IPS DF 6.9 (cell line): ENCODE results near the gene RABL6.

ENCODE experiments used
- DNase-seq: peaks from one replicate; pipeline ENCODE4 v3.0.0-alpha.2; 2013; ENCODE audit warnings: low read depth, low spot score
- H3K27ac ChIP-seq: one replicate; pipeline ENCODE4 v1.5.1; 2013; ENCODE audit warnings: low read length, control low read depth
- H3K27me3 ChIP-seq: 2 replicates; pipeline ENCODE4 v1.6.1; 2013; ENCODE audit warnings: mild to moderate bottlenecking, low read length; ENCODE audit not compliant: control insufficient read depth, insufficient read depth
- H3K36me3 ChIP-seq: 2 replicates; pipeline ENCODE4 v1.6.1; 2013; ENCODE audit warnings: low read length; ENCODE audit not compliant: control insufficient read depth, insufficient read depth
- H3K4me1 ChIP-seq: 2 replicates; pipeline ENCODE4 v1.6.1; 2013; ENCODE audit warnings: low read length; ENCODE audit not compliant: control insufficient read depth, insufficient read depth
- H3K4me3 ChIP-seq: 2 replicates; pipeline ENCODE4 v1.5.1; 2013; ENCODE audit warnings: mild to moderate bottlenecking, low read length
- H3K9me3 ChIP-seq: 2 replicates; pipeline ENCODE4 v1.6.1; 2013; ENCODE audit warnings: low read length, inconsistent platforms; ENCODE audit not compliant: control insufficient read depth, insufficient read depth
- WGBS: extraction: QIAGEN DNeasy Blood & Tissue Kit; methylation state at CpG from one replicate; pipeline ENCODE4 v1.1.7; 2013; ENCODE audit warnings: mixed read lengths, missing lambda C conversion rate; ENCODE audit not compliant: insufficient read length, insufficient coverage; 5-methylcytosine and 5-hydroxymethylcytosine counted together

RABL6 gene

GRCh38 chr9:136821826-136822544, 14.2 kb downstream of the RABL6 start:
- no peaks in the 10 kb centered on the region; the same call in none of the 2 replicates for H3K4me1 ChIP-seq
- no CpG with 5 or more reads among the region's 42 CpGs for WGBS
- DNase-seq: no peak
- H3K4me3 ChIP-seq: peak overlapping the region; percentile 12; the same call in 1 of the 2 replicates
- H3K36me3 ChIP-seq: peaks cover 22% of the 10 kb centered on the region
- H3K27me3 ChIP-seq: no peaks in the 10 kb centered on the region
- H3K27ac ChIP-seq: no peak overlapping the region
- no peaks in the 10 kb centered on the region for H3K9me3 ChIP-seq

- H3K27ac ChIP-seq: no peak overlapping the region
- H3K36me3 ChIP-seq: peaks cover 32% of the 10 kb centered on the region
- H3K27me3 ChIP-seq: no peaks in the 10 kb centered on the region
- no peaks in the 10 kb centered on the region; the same call in none of the 2 replicates for H3K4me1 ChIP-seq
- no peak overlapping the region for H3K4me3 ChIP-seq
- H3K9me3 ChIP-seq: no peaks in the 10 kb centered on the region
- WGBS: no CpG with 5 or more reads among the region's 30 CpGs
- DNase-seq: no peak
These were observed 15.6 kb downstream of the RABL6 start for GRCh38 chr9:136823136-136824046.

- Histone ChIP-seq H3K4me1 (no peaks in the 10 kb centered on the region; the same call in none of the 2 replicates), H3K27me3 (no peaks in the 10 kb centered on the region), H3K27ac (no peak overlapping the region), H3K9me3 (no peaks in the 10 kb centered on the region), H3K4me3 (no peak overlapping the region), H3K36me3 (peaks cover 41% of the 10 kb centered on the region)
- no CpG with 5 or more reads among the region's 21 CpGs for WGBS
- DNase-seq: no peak
These were observed 16.9 kb downstream of the RABL6 start for GRCh38 chr9:136824496-136825225.

- H3K4me3 ChIP-seq: no peak overlapping the region
- no peaks in the 10 kb centered on the region; the same call in none of the 2 replicates for H3K4me1 ChIP-seq
- DNase-seq: no peak
- H3K36me3 ChIP-seq: peaks cover 50% of the 10 kb centered on the region
- no peaks in the 10 kb centered on the region for H3K9me3 ChIP-seq
- WGBS: no CpG with 5 or more reads among the region's 44 CpGs
- no peaks in the 10 kb centered on the region for H3K27me3 ChIP-seq
- no peak overlapping the region for H3K27ac ChIP-seq
These were observed 17.8 kb downstream of the RABL6 start for GRCh38 chr9:136825295-136826187.

GRCh38 chr9:136826188-136826541, 18.4 kb downstream of the RABL6 start:
- H3K4me3 ChIP-seq: no peak overlapping the region
- H3K9me3 ChIP-seq: no peaks in the 10 kb centered on the region
- DNase-seq: no peak
- no CpG with 5 or more reads among the region's 17 CpGs for WGBS
- H3K27me3 ChIP-seq: no peaks in the 10 kb centered on the region
- H3K36me3 ChIP-seq: peaks cover 54% of the 10 kb centered on the region
- H3K4me1 ChIP-seq: no peaks in the 10 kb centered on the region; the same call in none of the 2 replicates
- no peak overlapping the region for H3K27ac ChIP-seq

GRCh38 chr9:136826703-136827582, 19.2 kb downstream of the RABL6 start:
- H3K4me1 ChIP-seq: no peaks in the 10 kb centered on the region; the same call in none of the 2 replicates
- H3K9me3 ChIP-seq: no peaks in the 10 kb centered on the region
- no peaks in the 10 kb centered on the region for H3K27me3 ChIP-seq

GRCh38 chr9:136827794-136828473, 20.2 kb downstream of the RABL6 start:
- no peak for DNase-seq
- Histone ChIP-seq H3K4me3 (no peak overlapping the region), H3K36me3 (peaks cover 65% of the 10 kb centered on the region), H3K27ac (no peak overlapping the region), H3K27me3 (no peaks in the 10 kb centered on the region), H3K9me3 (no peaks in the 10 kb centered on the region), H3K4me1 (no peaks in the 10 kb centered on the region; the same call in 1 of the 2 replicates)
- no CpG with 5 or more reads among the region's 14 CpGs for WGBS

More at GRCh38 chr9:136826703-136827582, 19.2 kb downstream of the RABL6 start:
- Histone ChIP-seq H3K36me3 (peaks cover 61% of the 10 kb centered on the region), H3K4me3 (no peak overlapping the region), H3K27ac (no peak overlapping the region)
- no CpG with 5 or more reads among the region's 24 CpGs for WGBS
- no peak for DNase-seq

GRCh38 chr9:136828474-136829140, 20.9 kb downstream of the RABL6 start:
- Histone ChIP-seq H3K4me1 (no peaks in the 10 kb centered on the region), H3K36me3 (peaks cover 62% of the 10 kb centered on the region), H3K27ac (no peak overlapping the region), H3K27me3 (no peaks in the 10 kb centered on the region), H3K4me3 (no peak overlapping the region), H3K9me3 (no peaks in the 10 kb centered on the region)
- no peak for DNase-seq
- WGBS: no CpG with 5 or more reads among the region's 31 CpGs
